Pancreas (tissue), 10 donors: Measurements from ENCODE around the gene RANGAP1. TPM values are rescaled to one million over a fixed set of nuclear protein-coding genes. Genes with fewer than 3 reads are reported as not detected.

Experiments
- ATAC-seq, 4 donors: fragments of 200-7000 bp; cut with Tn5 transposase; one replicate each; pipeline versions ENCODE4 v1.8.0 to v1.9.1; 2020; ENCODE audit warnings: mild to moderate bottlenecking in 4 of 4, moderate library complexity in 4 of 4
- DNase-seq, 6 donors: peaks; one replicate each; pipeline ENCODE4 v3.0.0-alpha.2; 2020
- FAIRE-seq: peaks from 2 replicates; lab custom pipeline; 2012; peaks lifted over from hg19 to GRCh38; lab: Jason Lieb, UNC
- H3K27ac ChIP-seq, 4 donors: fragments of 200-600 bp; sonication (generic); 1 replicate in 3 of 4; 2 replicates in 1 of 4; pipeline versions ENCODE4 v1.5.0 to v1.8.0; 2020
- H3K27me3 ChIP-seq, 4 donors: fragments of 200-600 bp; one replicate each; pipeline ENCODE4 v1.8.0; 2021
- H3K36me3 ChIP-seq, 3 donors: fragments of 200-600 bp; sonication (generic) in 1 of 3; one replicate each; pipeline versions ENCODE4 v1.5.0 to v1.8.0; 2020 to 2021
- H3K4me1 ChIP-seq, 3 donors: fragments of 200-600 bp; one replicate each; pipeline ENCODE4 v1.8.0; 2021
- H3K4me3 ChIP-seq, 4 donors: fragments of 200-600 bp; sonication (generic) in 2 of 4; one replicate each; pipeline versions ENCODE4 v1.5.0 to v1.8.0; 2020 to 2021
- H3K9me3 ChIP-seq, 4 donors: fragments of 200-600 bp; one replicate each; pipeline ENCODE4 v1.8.0; 2021
- CTCF ChIP-seq, 4 donors: fragments of 200-600 bp; sonication (generic) in 3 of 4; IDR thresholded peaks; one replicate each; pipeline versions ENCODE4 v1.5.0 to v1.8.0; 2021; ENCODE audit warnings: antibody characterized with exemption in 4 of 4
- WGBS, 2 donors: extraction: QIAGEN DNeasy Blood & Tissue Kit; methylation state at CpG; one replicate each; pipeline ENCODE4 v1.1.7; 2013; 5-methylcytosine and 5-hydroxymethylcytosine counted together
- intact Hi-C, 3 donors: fragments of 100-400 bp; cut with DNase I; formaldehyde crosslinking; loops; one replicate each; pipeline versions ENCODE4 v1.11.1 to v1.14.2; 2022
- polyA plus RNA-seq, 2 donors: library from polyadenylated mRNA; stranded (reverse); fragments of 200-250 nt; gene quantifications; one replicate each; pipeline ENCODE4 v1.2.3, GENCODE V29; 2013
- total RNA-seq, 6 donors: library from RNA; stranded (reverse); fragmentation: NEBNext Ultra II Directional in 4 of 6; extraction: Animal tissue kit (Norgen Biotek cat#: 25700) in 4 of 6; gene quantifications; one replicate each; pipeline versions ENCODE4 v1.2.1 to v1.2.4, GENCODE V29; 2021 to 2023
- donor health status: healthy with polysubstance abuse.
- donor health status: DM: no; HTN: no; CAD: no; lungs with moderate emphysema.
- donor health status: DM: no; HTN: no; CAD: no.
- donor health status: control.
- donor health status: control.
- donor health status: Bipolar disorder and iron deficiency.
- donor health status: DM: yes; HTN: yes; CAD: no.
- donor health status: DM: no; HTN: no; CAD: no.
- donor health status: DM: no; HTN: no; CAD: no.
- donor health status: DM: yes; HTN: yes; CAD: no.

The RANGAP1 gene
- total and polyA plus RNA-seq, 8 donors = 26.8 to 87.9 (median 32.8) TPM

GRCh38 chr22:41332217-41332939 is 46.4 kb upstream of the RANGAP1 start:
- Histone ChIP-seq H3K9me3 (no peaks in the 10 kb centered on the region), H3K27ac (no peak overlapping the region), H3K27me3 (no peaks in the 10 kb centered on the region), H3K4me1 (no peaks in the 10 kb centered on the region), H3K4me3 (no peak overlapping the region), H3K36me3 (peaks cover 0 to 32% (median 23%) of the 10 kb centered on the region in 3 donors)
- DNase-seq (no peak), ATAC-seq (no peak), FAIRE-seq (no peak)
- WGBS, 2 donors = 92 to 93% methylated on average over 15 of the region's 15 CpGs
- TF ChIP-seq CTCF (IDR thresholded peaks at IDR 0.05) = no peak
- intact Hi-C loops = no loop called here

- 95 to 97% methylated on average over 7 of the region's 7 CpGs for WGBS, 2 donors
- TF ChIP-seq CTCF (IDR thresholded peaks at IDR 0.05) = no peak
- no peak overlapping the region for H3K27ac ChIP-seq
- no peaks in the 10 kb centered on the region for H3K27me3 ChIP-seq
- ATAC-seq = no peak
- DNase-seq = no peak
- no peaks in the 10 kb centered on the region for H3K4me1 ChIP-seq
- H3K36me3 ChIP-seq = peaks cover 0 to 49% (median 27%) of the 10 kb centered on the region in 3 donors
- intact Hi-C loops = no loop called here
- no peak overlapping the region for H3K4me3 ChIP-seq
- H3K9me3 ChIP-seq = no peaks in the 10 kb centered on the region
- no peak for FAIRE-seq
These were observed 44.2 kb upstream of the RANGAP1 start for GRCh38 chr22:41330169-41330568.

GRCh38 chr22:41327124-41327523 is 41.1 kb upstream of the RANGAP1 start:
- ATAC-seq = no peak
- H3K4me3 ChIP-seq = no peak overlapping the region
- H3K9me3 ChIP-seq = no peaks in the 10 kb centered on the region
- 93% methylated on average over 16 of the region's 16 CpGs for WGBS, 2 donors
- no peak overlapping the region for H3K27ac ChIP-seq
- H3K36me3 ChIP-seq = peaks cover 0 to 44% (median 18%) of the 10 kb centered on the region in 3 donors
- intact Hi-C loops = no loop called here
- DNase-seq = no peak
- no peak for FAIRE-seq
- no peaks in the 10 kb centered on the region for H3K27me3 ChIP-seq
- TF ChIP-seq CTCF (IDR thresholded peaks at IDR 0.05) = no peak
- H3K4me1 ChIP-seq = no peaks in the 10 kb centered on the region

- ATAC-seq = no peak
- no peak for TF ChIP-seq CTCF (IDR thresholded peaks at IDR 0.05)
- Histone ChIP-seq H3K9me3 (no peaks in the 10 kb centered on the region), H3K27me3 (no peaks in the 10 kb centered on the region), H3K36me3 (peaks cover 0 to 44% (median 15%) of the 10 kb centered on the region in 3 donors), H3K4me1 (no peaks in the 10 kb centered on the region), H3K4me3 (no peak overlapping the region), H3K27ac (no peak overlapping the region)
- intact Hi-C loops = no loop called here
- DNase-seq = no peak
- 95 to 97% methylated on average over 5 of the region's 5 CpGs for WGBS, 2 donors
- no peak for FAIRE-seq
These were observed 39.0 kb upstream of the RANGAP1 start for GRCh38 chr22:41324821-41325528.
